Skeletal muscle tissue (tissue), 4 donors: Measurements from ENCODE around the gene SCEL. TPM values are rescaled to one million over a fixed set of nuclear protein-coding genes. Genes with fewer than 3 reads are reported as not detected.

Source experiments
- H3K27ac ChIP-seq: one replicate; pipeline ENCODE4 v1.7.0; 2013; ENCODE audit warnings: mild to moderate bottlenecking, low read depth, low read length, inconsistent platforms
- H3K27me3 ChIP-seq, 3 donors: one replicate each; pipeline ENCODE4 v1.7.0; 2013; ENCODE audit warnings: low read length in 3 of 3; ENCODE audit not compliant: control insufficient read depth in 3 of 3, insufficient read depth in 3 of 3
- H3K36me3 ChIP-seq, 3 donors: one replicate each; pipeline ENCODE4 v1.7.0; 2013; ENCODE audit warnings: low read length in 3 of 3; ENCODE audit not compliant: control insufficient read depth in 3 of 3, insufficient read depth in 3 of 3
- H3K4me1 ChIP-seq, 3 donors: one replicate each; pipeline ENCODE4 v1.7.0; 2013; ENCODE audit warnings: low read length in 3 of 3, mild to moderate bottlenecking in 3 of 3; ENCODE audit not compliant: control insufficient read depth in 3 of 3, insufficient read depth in 3 of 3
- H3K4me3 ChIP-seq, 3 donors: one replicate each; pipeline ENCODE4 v1.7.0; 2013; ENCODE audit warnings: low read length in 3 of 3
- H3K9ac ChIP-seq, 3 donors: one replicate each; pipeline ENCODE4 v1.7.0; 2013; ENCODE audit warnings: low read length in 3 of 3, mild to moderate bottlenecking in 3 of 3, moderate library complexity in 2 of 3, low read depth in 1 of 3
- H3K9me3 ChIP-seq, 3 donors: one replicate each; pipeline ENCODE4 v1.7.0; 2013; ENCODE audit warnings: low read length in 3 of 3; ENCODE audit not compliant: control insufficient read depth in 3 of 3
- total RNA-seq: library from RNA; depleted of rRNA; stranded (reverse); fragments of >200 nt; gene quantifications from one replicate; pipeline ENCODE4 v1.2.3, GENCODE V29; 2014
- donor health status: Osteomylitis.

The SCEL gene
- total RNA-seq, 1 donor from 2014 or later: not detected

- Histone ChIP-seq H3K4me1 (no peaks in the 10 kb centered on the region), H3K9me3 (no peaks in the 10 kb centered on the region), H3K36me3 (no peaks in the 10 kb centered on the region), H3K9ac (no peak overlapping the region), H3K4me3 (no peak overlapping the region), H3K27me3 (no peaks in the 10 kb centered on the region), H3K27ac (no peak overlapping the region)
These were observed 15.7 kb upstream of the SCEL start for GRCh38 chr13:77519808-77520207.

- no peaks in the 10 kb centered on the region for H3K9me3 ChIP-seq
- no peaks in the 10 kb centered on the region for H3K27me3 ChIP-seq
These were observed 14.3 kb upstream of the SCEL start for GRCh38 chr13:77521194-77521593.

GRCh38 chr13:77521595-77522367 is 13.7 kb upstream of the SCEL start:
- no peak overlapping the region for H3K27ac ChIP-seq
- no peaks in the 10 kb centered on the region for H3K36me3 ChIP-seq
- H3K4me1 ChIP-seq: no peaks in the 10 kb centered on the region
- no peak overlapping the region for H3K9ac ChIP-seq
- H3K9me3 ChIP-seq: no peaks in the 10 kb centered on the region
- H3K27me3 ChIP-seq: no peaks in the 10 kb centered on the region
- H3K4me3 ChIP-seq: no peak overlapping the region

More at GRCh38 chr13:77521194-77521593, 14.3 kb upstream of the SCEL start:
- Histone ChIP-seq H3K4me3 (no peak overlapping the region), H3K27ac (no peak overlapping the region), H3K9ac (no peak overlapping the region), H3K36me3 (no peaks in the 10 kb centered on the region), H3K4me1 (no peaks in the 10 kb centered on the region)

GRCh38 chr13:77522444-77522843 is 13.1 kb upstream of the SCEL start:
- no peaks in the 10 kb centered on the region for H3K27me3 ChIP-seq
- H3K4me1 ChIP-seq: no peaks in the 10 kb centered on the region
- no peaks in the 10 kb centered on the region for H3K36me3 ChIP-seq
- no peak overlapping the region for H3K9ac ChIP-seq
- H3K27ac ChIP-seq: no peak overlapping the region
- no peaks in the 10 kb centered on the region for H3K9me3 ChIP-seq
- no peak overlapping the region for H3K4me3 ChIP-seq

GRCh38 chr13:77523386-77523785 is 12.1 kb upstream of the SCEL start:
- no peaks in the 10 kb centered on the region for H3K9me3 ChIP-seq
- no peaks in the 10 kb centered on the region for H3K27me3 ChIP-seq
- H3K4me3 ChIP-seq: no peak overlapping the region

GRCh38 chr13:77523834-77524728 is 11.4 kb upstream of the SCEL start:
- Histone ChIP-seq H3K9ac (no peak overlapping the region), H3K9me3 (no peaks in the 10 kb centered on the region), H3K4me1 (no peaks in the 10 kb centered on the region), H3K36me3 (no peaks in the 10 kb centered on the region), H3K4me3 (no peak overlapping the region), H3K27me3 (no peaks in the 10 kb centered on the region), H3K27ac (no peak overlapping the region)

More at GRCh38 chr13:77523386-77523785, 12.1 kb upstream of the SCEL start:
- Histone ChIP-seq H3K4me1 (no peaks in the 10 kb centered on the region), H3K9ac (no peak overlapping the region), H3K36me3 (no peaks in the 10 kb centered on the region), H3K27ac (no peak overlapping the region)

- no peaks in the 10 kb centered on the region for H3K4me1 ChIP-seq
- no peaks in the 10 kb centered on the region for H3K36me3 ChIP-seq
- no peak overlapping the region for H3K9ac ChIP-seq
- no peak overlapping the region for H3K4me3 ChIP-seq
- H3K9me3 ChIP-seq: no peaks in the 10 kb centered on the region
- no peaks in the 10 kb centered on the region for H3K27me3 ChIP-seq
- H3K27ac ChIP-seq: no peak overlapping the region
These were observed 7.1 kb upstream of the SCEL start for GRCh38 chr13:77528414-77528813.

GRCh38 chr13:77528834-77529500 is 6.5 kb upstream of the SCEL start:
- Histone ChIP-seq H3K4me1 (no peaks in the 10 kb centered on the region), H3K4me3 (no peak overlapping the region), H3K27ac (no peak overlapping the region), H3K36me3 (no peaks in the 10 kb centered on the region), H3K27me3 (no peaks in the 10 kb centered on the region), H3K9me3 (no peaks in the 10 kb centered on the region), H3K9ac (no peak overlapping the region)

GRCh38 chr13:77529501-77529840 is 6.0 kb upstream of the SCEL start:
- no peaks in the 10 kb centered on the region for H3K9me3 ChIP-seq
- no peaks in the 10 kb centered on the region for H3K4me1 ChIP-seq
- no peak overlapping the region for H3K9ac ChIP-seq
- H3K4me3 ChIP-seq: no peak overlapping the region
- no peaks in the 10 kb centered on the region for H3K27me3 ChIP-seq
- no peaks in the 10 kb centered on the region for H3K36me3 ChIP-seq
- no peak overlapping the region for H3K27ac ChIP-seq

- H3K9ac ChIP-seq: no peak overlapping the region
- H3K27me3 ChIP-seq: no peaks in the 10 kb centered on the region
- H3K4me1 ChIP-seq: no peaks in the 10 kb centered on the region
- no peaks in the 10 kb centered on the region for H3K36me3 ChIP-seq
- no peak overlapping the region for H3K27ac ChIP-seq
- H3K4me3 ChIP-seq: no peak overlapping the region
- H3K9me3 ChIP-seq: no peaks in the 10 kb centered on the region
These were observed 4.6 kb upstream of the SCEL start for GRCh38 chr13:77530875-77531274.
